NCI-H1417 treated with DMSO at 0.1 percent for 48 hours (cell line): Measurements from ENCODE around the gene HOXB2.
"Not testable (repeated sequence)": the region's sequence is repeated elsewhere in the genome, so short reads cannot be mapped to it uniquely, and the experiment has no call there.

Source experiments
- DNase-seq: peaks from one replicate; lab custom pipeline; 2025; lab: John Stamatoyannopoulos, UW

Gene HOXB2

GRCh38 chr17:48541036-48541576 is 3.8 kb downstream of the HOXB2 start:
- no peak for DNase-seq

GRCh38 chr17:48540213-48540612 is 4.7 kb downstream of the HOXB2 start:
- DNase-seq, result no peak

GRCh38 chr17:48539177-48539576 is 5.7 kb downstream of the HOXB2 start:
- DNase-seq, result no peak

GRCh38 chr17:48537316-48537715 is 7.6 kb downstream of the HOXB2 start:
- DNase-seq, result no peak

GRCh38 chr17:48535793-48536559 is 8.9 kb downstream of the HOXB2 start:
- DNase-seq, result not testable (repeated sequence)

- DNase-seq, result no peak
These were observed 12.6 kb downstream of the HOXB2 start for GRCh38 chr17:48532261-48532660.

GRCh38 chr17:48530887-48531272 is 14.0 kb downstream of the HOXB2 start, which contains the start of gene HOXB1:
Gene HOXB1, minus strand, starts transcription at chr17:48531011. Its CDS starts 107 bp downstream, at chr17:48530904.
- no peak for DNase-seq

GRCh38 chr17:48530208-48530886 is 14.6 kb downstream of the HOXB2 start:
- no peak for DNase-seq

GRCh38 chr17:48529683-48530009 is 15.3 kb downstream of the HOXB2 start:
- DNase-seq, result no peak

GRCh38 chr17:48528936-48529682 is 15.8 kb downstream of the HOXB2 start:
- DNase-seq, result no peak

GRCh38 chr17:48528153-48528935 is 16.6 kb downstream of the HOXB2 start:
- DNase-seq, result no peak

GRCh38 chr17:48527547-48527932 is 17.4 kb downstream of the HOXB2 start:
- no peak for DNase-seq

GRCh38 chr17:48526608-48527546 is 18.0 kb downstream of the HOXB2 start:
- no peak for DNase-seq

- no peak for DNase-seq
These were observed 21.9 kb downstream of the HOXB2 start for GRCh38 chr17:48523010-48523409.

- DNase-seq, result no peak
These were observed 22.8 kb downstream of the HOXB2 start for GRCh38 chr17:48522031-48522653.

- DNase-seq, result no peak
These were observed 24.3 kb downstream of the HOXB2 start for GRCh38 chr17:48520631-48521079.

- no peak for DNase-seq
These were observed 25.5 kb downstream of the HOXB2 start for GRCh38 chr17:48519427-48519826.

GRCh38 chr17:48517478-48517877 is 27.4 kb downstream of the HOXB2 start:
- DNase-seq, result no peak

- DNase-seq, result no peak
These were observed 28.7 kb downstream of the HOXB2 start for GRCh38 chr17:48515925-48516900.
